Stimulated activated CD4-positive, alpha-beta T cell treated with anti-CD3 and anti-CD28 coated beads, TNF-alpha, amount 100 ng/mL, for 1 hour (primary cell): ENCODE results near the gene ANXA5.
"Not testable (repeated sequence)": the region's sequence is repeated elsewhere in the genome, so short reads cannot be mapped to it uniquely, and the experiment has no call there.

ENCODE experiments used
- DNase-seq, 3 donors: peaks; one replicate each; pipeline ENCODE4 v3.0.0-alpha.2; 2020; ENCODE audit warnings: low read depth in 3 of 3, low spot score in 1 of 3

Gene ANXA5

GRCh38 chr4:121696581-121697461 is at the start of gene ANXA5:
Gene ANXA5 (minus strand): TSS chr4:121696980. CDS start chr4:121696589, 391 bp downstream.
- DNase-seq: peak; percentile 27 to 45 (median 34)

GRCh38 chr4:121742794-121743193 is 46.0 kb upstream of the ANXA5 start:
- no peak for DNase-seq

GRCh38 chr4:121741751-121742150 is 45.0 kb upstream of the ANXA5 start:
- no peak for DNase-seq

GRCh38 chr4:121740796-121741409 is 44.1 kb upstream of the ANXA5 start:
- no peak for DNase-seq

- DNase-seq: no peak
These were observed 42.8 kb upstream of the ANXA5 start for GRCh38 chr4:121739575-121739974.

- no peak for DNase-seq
These were observed 42.2 kb upstream of the ANXA5 start for GRCh38 chr4:121738780-121739535.

- no peak for DNase-seq
These were observed 41.2 kb upstream of the ANXA5 start for GRCh38 chr4:121737846-121738554.

- DNase-seq: no peak
These were observed 40.1 kb upstream of the ANXA5 start for GRCh38 chr4:121736735-121737351.

- no peak for DNase-seq
These were observed 37.8 kb upstream of the ANXA5 start for GRCh38 chr4:121734571-121734970.

- no peak for DNase-seq
These were observed 37.2 kb upstream of the ANXA5 start for GRCh38 chr4:121733942-121734341.

GRCh38 chr4:121729753-121730152 is 33.0 kb upstream of the ANXA5 start:
- not testable (repeated sequence) for DNase-seq

GRCh38 chr4:121728798-121729226 is 32.0 kb upstream of the ANXA5 start:
- no peak for DNase-seq

- no peak for DNase-seq
These were observed 31.3 kb upstream of the ANXA5 start for GRCh38 chr4:121728066-121728465.

- no peak for DNase-seq
These were observed 30.0 kb upstream of the ANXA5 start for GRCh38 chr4:121726642-121727268.

- no peak for DNase-seq
These were observed 27.9 kb upstream of the ANXA5 start for GRCh38 chr4:121724671-121725070.

- no peak for DNase-seq
These were observed 24.9 kb upstream of the ANXA5 start for GRCh38 chr4:121721700-121722099.

GRCh38 chr4:121720109-121720508 is 23.3 kb upstream of the ANXA5 start:
- no peak for DNase-seq

GRCh38 chr4:121717680-121718237 is 21.0 kb upstream of the ANXA5 start:
- DNase-seq: no peak

GRCh38 chr4:121714548-121714947 is 17.8 kb upstream of the ANXA5 start:
- no peak for DNase-seq

GRCh38 chr4:121712783-121713182 is 16.0 kb upstream of the ANXA5 start:
- no peak for DNase-seq
